Skeletal muscle tissue (tissue), 4 donors: Measurements from ENCODE around the gene APOBEC3G. TPM values are rescaled to one million over a fixed set of nuclear protein-coding genes. Genes with fewer than 3 reads are reported as not detected.

Source experiments
- H3K27ac ChIP-seq: one replicate; pipeline ENCODE4 v1.7.0; 2013; ENCODE audit warnings: mild to moderate bottlenecking, low read depth, low read length, inconsistent platforms
- H3K27me3 ChIP-seq, 3 donors: one replicate each; pipeline ENCODE4 v1.7.0; 2013; ENCODE audit warnings: low read length in 3 of 3; ENCODE audit not compliant: control insufficient read depth in 3 of 3, insufficient read depth in 3 of 3
- H3K36me3 ChIP-seq, 3 donors: one replicate each; pipeline ENCODE4 v1.7.0; 2013; ENCODE audit warnings: low read length in 3 of 3; ENCODE audit not compliant: control insufficient read depth in 3 of 3, insufficient read depth in 3 of 3
- H3K4me1 ChIP-seq, 3 donors: one replicate each; pipeline ENCODE4 v1.7.0; 2013; ENCODE audit warnings: low read length in 3 of 3, mild to moderate bottlenecking in 3 of 3; ENCODE audit not compliant: control insufficient read depth in 3 of 3, insufficient read depth in 3 of 3
- H3K4me3 ChIP-seq, 3 donors: one replicate each; pipeline ENCODE4 v1.7.0; 2013; ENCODE audit warnings: low read length in 3 of 3
- H3K9ac ChIP-seq, 3 donors: one replicate each; pipeline ENCODE4 v1.7.0; 2013; ENCODE audit warnings: low read length in 3 of 3, mild to moderate bottlenecking in 3 of 3, moderate library complexity in 2 of 3, low read depth in 1 of 3
- H3K9me3 ChIP-seq, 3 donors: one replicate each; pipeline ENCODE4 v1.7.0; 2013; ENCODE audit warnings: low read length in 3 of 3; ENCODE audit not compliant: control insufficient read depth in 3 of 3
- total RNA-seq: library from RNA; depleted of rRNA; stranded (reverse); fragments of >200 nt; gene quantifications from one replicate; pipeline ENCODE4 v1.2.3, GENCODE V29; 2014
- donor health status: Osteomylitis.

Gene APOBEC3G
- total RNA-seq, 1 donor from 2014 or later: 6.3 TPM

DNA sequence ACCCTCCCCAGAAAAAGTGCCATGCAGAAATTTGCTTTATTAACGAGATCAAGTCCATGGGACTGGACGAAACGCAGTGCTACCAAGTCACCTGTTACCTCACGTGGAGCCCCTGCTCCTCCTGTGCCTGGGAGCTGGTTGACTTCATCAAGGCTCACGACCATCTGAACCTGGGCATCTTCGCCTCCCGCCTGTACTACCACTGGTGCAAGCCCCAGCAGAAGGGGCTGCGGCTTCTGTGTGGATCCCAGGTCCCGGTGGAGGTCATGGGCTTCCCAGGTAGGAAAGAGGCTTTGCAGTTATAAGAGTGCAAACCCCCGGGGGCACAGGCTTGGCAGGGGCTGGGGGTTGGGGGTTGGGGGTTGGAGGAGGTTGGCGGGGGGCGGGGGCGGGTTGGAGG is 24.2 kb downstream of the APOBEC3G start:
- Histone ChIP-seq H3K9ac (no peak overlapping the region), H3K27ac (no peak overlapping the region), H3K36me3 (no peaks in the 10 kb centered on the region), H3K4me1 (peaks cover 0 to 7% (median 2%) of the 10 kb centered on the region in 3 donors), H3K27me3 (peaks cover 0 to 13% (median 0%) of the 10 kb centered on the region in 3 donors), H3K9me3 (no peaks in the 10 kb centered on the region), H3K4me3 (no peak overlapping the region)

DNA sequence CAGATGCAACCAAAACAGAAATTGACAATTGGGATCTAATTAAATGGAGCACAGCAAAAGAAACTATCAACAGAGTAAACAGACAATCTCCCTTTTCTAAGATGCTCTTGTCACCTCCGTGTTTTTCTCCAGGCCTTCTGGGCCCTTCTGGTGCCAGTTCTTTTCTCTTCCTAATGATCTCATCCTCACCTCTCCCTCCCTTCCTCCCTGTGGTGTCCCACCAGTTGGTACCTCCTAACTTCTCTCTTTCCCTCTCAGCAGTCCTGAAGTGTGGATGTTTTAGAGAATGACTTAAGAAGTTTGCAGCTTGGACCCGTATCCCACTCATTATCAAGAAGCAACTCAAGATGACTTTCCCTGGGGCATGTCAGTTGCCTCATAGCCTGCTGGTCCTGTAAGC is 26.4 kb downstream of the APOBEC3G start:
- no peak overlapping the region for H3K27ac ChIP-seq
- no peaks in the 10 kb centered on the region for H3K9me3 ChIP-seq
- H3K4me3 ChIP-seq: no peak overlapping the region
- H3K36me3 ChIP-seq: no peaks in the 10 kb centered on the region
- no peaks in the 10 kb centered on the region for H3K4me1 ChIP-seq
- no peak overlapping the region for H3K9ac ChIP-seq
- peaks cover 0 to 13% (median 0%) of the 10 kb centered on the region in 3 donors for H3K27me3 ChIP-seq

DNA sequence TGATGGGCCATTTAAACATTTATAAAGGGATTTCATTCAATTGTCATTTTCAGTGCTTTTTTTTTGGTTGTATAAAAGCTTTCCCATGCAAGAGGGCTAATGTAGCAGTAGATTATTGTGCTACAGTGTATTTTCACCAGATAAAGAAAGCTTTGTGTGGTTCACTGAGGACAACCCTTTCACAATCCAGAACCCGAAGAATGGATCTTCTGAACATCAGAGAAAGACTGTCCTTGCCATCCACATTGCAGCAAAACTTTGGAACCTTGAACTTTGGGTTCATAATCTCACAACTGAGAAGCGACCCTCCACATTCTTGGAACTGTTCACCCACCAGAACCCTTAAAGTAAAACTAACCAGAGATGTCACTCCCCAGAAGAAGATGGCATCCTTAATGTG is 29.3 kb downstream of the APOBEC3G start:
- H3K9ac ChIP-seq: no peak overlapping the region

DNA sequence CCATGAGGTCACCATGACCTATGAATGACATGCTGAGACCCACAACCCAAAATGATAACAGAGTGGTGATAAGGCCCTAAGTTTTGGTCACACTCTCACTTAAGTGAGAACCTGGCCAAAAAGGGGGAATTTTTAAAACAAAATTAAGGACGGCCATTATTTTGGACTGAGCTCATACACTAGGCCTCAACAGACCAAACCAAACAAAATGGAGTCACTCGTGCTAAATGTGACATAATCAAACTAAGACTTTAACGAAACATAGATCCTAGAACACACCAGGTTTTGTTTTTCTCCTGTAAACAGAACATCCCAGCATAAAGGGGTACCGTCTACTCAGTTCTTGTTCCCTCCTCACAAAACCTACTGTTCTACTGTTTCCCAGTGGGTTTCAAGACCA is 31.4 kb downstream of the APOBEC3G start:
- H3K27me3 ChIP-seq: peaks cover 5 to 9% (median 5%) of the 10 kb centered on the region in 3 donors
- no peaks in the 10 kb centered on the region for H3K9me3 ChIP-seq
- no peaks in the 10 kb centered on the region for H3K4me1 ChIP-seq
- no peaks in the 10 kb centered on the region for H3K36me3 ChIP-seq
- no peak overlapping the region for H3K27ac ChIP-seq
- H3K9ac ChIP-seq: no peak overlapping the region
- H3K4me3 ChIP-seq: no peak overlapping the region

More for the DNA sequence above, 29.3 kb downstream of the APOBEC3G start:
- Histone ChIP-seq H3K27ac (no peak overlapping the region), H3K36me3 (no peaks in the 10 kb centered on the region), H3K27me3 (peaks cover 3 to 13% (median 5%) of the 10 kb centered on the region in 3 donors), H3K4me3 (no peak overlapping the region), H3K9me3 (no peaks in the 10 kb centered on the region), H3K4me1 (no peaks in the 10 kb centered on the region)

DNA sequence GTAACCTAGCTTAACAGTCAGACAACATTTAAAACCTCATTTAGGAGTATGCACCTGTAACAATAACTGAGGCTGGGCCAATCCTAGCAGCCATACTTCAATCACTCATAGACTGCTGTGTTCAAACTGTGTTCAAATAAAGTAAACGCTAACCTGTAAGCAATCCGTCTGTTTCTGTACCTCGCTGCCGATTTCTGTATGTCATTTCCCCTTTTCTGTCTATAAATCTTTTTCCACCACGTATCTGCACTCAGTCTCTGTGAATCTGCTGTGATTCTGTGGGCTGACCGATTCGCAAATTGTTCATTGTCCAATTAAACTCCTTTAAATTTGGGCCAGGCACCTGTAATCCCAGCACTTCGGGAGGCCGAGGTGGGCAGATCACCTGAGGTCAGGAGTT is 32.3 kb downstream of the APOBEC3G start:
- no peak overlapping the region for H3K4me3 ChIP-seq
- peaks cover 5 to 16% (median 7%) of the 10 kb centered on the region in 3 donors for H3K27me3 ChIP-seq
- no peaks in the 10 kb centered on the region for H3K4me1 ChIP-seq
- no peak overlapping the region for H3K9ac ChIP-seq
- H3K36me3 ChIP-seq: no peaks in the 10 kb centered on the region
- no peak overlapping the region for H3K27ac ChIP-seq
- H3K9me3 ChIP-seq: no peaks in the 10 kb centered on the region

DNA sequence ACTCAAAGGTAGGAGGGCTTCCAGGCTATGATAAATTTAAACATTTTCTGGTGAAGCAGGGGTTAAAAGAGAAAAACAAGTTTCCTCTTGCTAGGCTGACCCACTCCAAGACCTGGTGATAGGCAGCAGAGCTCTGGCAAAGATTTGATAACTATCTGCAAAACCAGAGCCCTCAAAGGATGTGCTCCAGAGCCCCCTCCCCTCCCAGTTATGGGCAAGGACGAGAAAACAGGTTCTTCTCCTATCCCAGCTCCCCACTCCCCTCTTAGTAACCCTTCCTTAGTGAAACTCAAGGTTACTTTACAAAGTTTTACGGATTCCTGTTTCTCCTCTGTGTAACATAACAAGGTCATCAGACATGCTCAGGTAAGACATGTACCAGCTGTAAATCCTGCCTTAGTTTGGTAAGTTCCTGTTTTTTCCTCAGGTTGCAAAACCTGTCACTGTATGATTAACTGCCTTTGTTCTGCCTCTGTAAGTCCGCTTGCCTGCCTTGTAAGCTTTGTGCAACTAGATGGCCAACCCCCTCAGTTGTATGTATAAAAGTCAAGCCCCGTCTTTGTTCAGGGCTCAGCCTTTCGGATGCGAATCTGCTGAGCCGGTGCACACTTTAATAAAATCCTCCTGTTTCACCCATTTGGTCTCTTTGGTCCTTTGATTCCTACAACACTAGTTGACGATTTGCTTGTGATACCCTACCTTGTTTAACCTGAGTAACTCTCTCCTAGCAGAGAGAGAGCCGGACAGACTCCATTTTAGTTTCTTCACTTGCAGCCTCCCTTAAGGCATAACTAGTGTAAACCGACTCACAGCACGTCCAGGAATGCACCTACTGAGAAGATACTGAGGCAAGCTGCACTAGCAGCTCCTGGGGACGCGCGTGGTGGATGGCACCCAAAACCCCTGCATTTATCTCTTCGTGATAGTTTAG is 33.8 kb downstream of the APOBEC3G start:
- Histone ChIP-seq H3K4me1 (no peaks in the 10 kb centered on the region), H3K36me3 (no peaks in the 10 kb centered on the region), H3K27me3 (peaks cover 14 to 16% (median 16%) of the 10 kb centered on the region in 3 donors), H3K9ac (no peak overlapping the region), H3K27ac (no peak overlapping the region), H3K4me3 (no peak overlapping the region), H3K9me3 (no peaks in the 10 kb centered on the region)

DNA sequence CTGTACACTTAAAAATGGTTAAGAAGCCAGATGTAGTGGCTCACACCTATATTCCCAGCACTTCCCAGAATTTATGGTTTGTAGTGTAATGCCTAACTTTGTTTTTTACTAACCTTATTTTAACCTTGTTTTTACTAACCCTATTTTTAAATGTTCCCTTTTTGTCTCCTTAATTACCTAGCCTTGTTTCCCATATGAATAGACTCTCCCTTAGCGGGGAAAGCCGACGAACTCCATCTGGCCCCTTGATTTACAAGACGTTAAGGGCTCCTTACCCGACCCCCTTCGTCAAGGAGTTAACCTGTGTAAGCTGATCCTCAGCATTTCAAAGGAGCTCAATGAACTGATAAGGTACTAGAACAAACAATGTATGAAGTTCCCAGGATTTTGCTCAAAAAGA is 37.0 kb downstream of the APOBEC3G start:
- peaks cover 17 to 30% (median 19%) of the 10 kb centered on the region in 3 donors for H3K27me3 ChIP-seq
- no peak overlapping the region for H3K27ac ChIP-seq
- H3K9me3 ChIP-seq: no peaks in the 10 kb centered on the region
- H3K9ac ChIP-seq: no peak overlapping the region
- H3K4me3 ChIP-seq: no peak overlapping the region
- no peaks in the 10 kb centered on the region for H3K4me1 ChIP-seq
- H3K36me3 ChIP-seq: no peaks in the 10 kb centered on the region

DNA sequence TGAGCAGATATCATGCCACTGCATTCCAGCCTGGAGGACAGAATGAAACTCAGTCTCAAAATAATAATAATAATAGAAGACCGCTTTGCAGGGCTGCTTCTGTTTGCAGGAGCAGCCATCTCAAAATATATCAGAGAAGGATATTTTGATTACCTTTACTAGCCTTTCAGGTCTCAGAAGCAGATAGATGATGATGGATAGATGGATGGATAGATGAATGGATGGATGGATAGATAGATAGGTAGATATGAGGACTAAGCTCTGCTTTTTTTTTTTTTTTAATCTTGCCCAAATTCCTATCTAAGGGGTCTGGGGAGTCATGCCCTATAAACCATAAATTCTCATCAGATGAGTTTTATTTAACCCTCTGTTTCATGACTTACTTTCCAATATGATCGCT is 38.5 kb downstream of the APOBEC3G start:
- no peaks in the 10 kb centered on the region for H3K36me3 ChIP-seq
- peaks cover 13 to 29% (median 15%) of the 10 kb centered on the region in 3 donors for H3K27me3 ChIP-seq
- H3K27ac ChIP-seq: no peak overlapping the region
- H3K4me1 ChIP-seq: no peaks in the 10 kb centered on the region
- no peak overlapping the region for H3K4me3 ChIP-seq
- no peak overlapping the region for H3K9ac ChIP-seq
- no peaks in the 10 kb centered on the region for H3K9me3 ChIP-seq

DNA sequence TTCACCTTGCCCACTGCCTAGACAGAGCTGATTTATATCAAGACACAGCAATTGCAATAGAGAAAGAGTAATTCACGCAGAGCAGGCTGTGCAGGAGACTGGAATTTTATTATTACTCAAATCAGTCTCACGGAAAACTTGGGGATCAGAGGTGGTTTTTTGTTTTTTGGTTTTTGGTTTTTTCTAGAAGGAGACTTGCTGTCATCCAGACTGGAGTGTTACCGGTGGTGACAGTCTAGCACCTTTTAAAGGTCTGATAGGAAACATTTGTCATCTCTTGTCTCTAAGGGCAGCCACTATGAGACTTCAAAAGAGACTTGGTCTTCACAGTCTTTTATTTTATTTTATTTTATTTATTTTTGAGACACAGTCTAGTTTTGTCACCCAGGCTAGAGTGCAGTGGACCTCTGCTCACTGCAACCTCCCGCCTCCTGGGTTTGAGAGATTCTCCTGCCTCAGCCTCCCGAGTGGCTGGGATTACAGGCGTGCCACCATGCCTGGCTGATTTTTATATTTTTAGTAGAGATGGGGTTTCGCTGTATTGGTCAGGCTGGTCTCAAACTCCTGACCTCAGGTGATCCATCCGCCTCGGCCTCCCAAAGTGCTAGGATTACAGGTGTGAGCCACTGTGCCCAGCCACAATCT is 39.0 kb downstream of the APOBEC3G start:
- H3K27me3 ChIP-seq: peaks cover 11 to 27% (median 12%) of the 10 kb centered on the region in 3 donors

DNA sequence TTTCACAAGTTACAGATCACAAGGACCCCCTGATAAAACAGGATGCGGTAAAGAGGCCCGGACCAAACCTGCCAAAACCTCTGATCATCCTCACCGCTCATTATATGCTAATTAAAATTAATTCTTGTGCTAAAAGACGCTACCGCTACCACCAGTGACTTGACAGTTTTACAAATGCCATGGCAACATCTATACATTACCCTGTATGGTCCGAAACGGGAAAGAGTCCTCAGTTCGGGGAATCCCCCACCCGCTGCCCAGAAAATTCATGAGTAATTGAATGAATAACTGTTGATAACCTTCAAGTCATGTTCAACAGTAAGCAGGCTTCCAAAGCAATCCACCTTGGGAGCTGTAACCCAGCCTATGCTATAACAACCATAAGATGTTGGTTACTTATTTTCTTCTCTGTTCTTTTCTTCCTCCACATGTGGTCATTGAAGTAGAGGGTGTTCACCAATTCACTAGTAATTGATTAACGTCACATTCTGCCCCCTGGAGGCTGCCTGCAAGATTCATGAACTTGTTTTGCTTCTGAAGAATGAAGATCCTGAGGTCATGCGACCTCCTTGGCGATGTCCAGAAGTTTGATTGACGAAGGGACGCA is 40.6 kb downstream of the APOBEC3G start:
- no peak overlapping the region for H3K9ac ChIP-seq
- H3K4me3 ChIP-seq: no peak overlapping the region
- no peak overlapping the region for H3K27ac ChIP-seq
- H3K36me3 ChIP-seq: no peaks in the 10 kb centered on the region
- H3K27me3 ChIP-seq: peaks cover 11 to 27% (median 12%) of the 10 kb centered on the region in 3 donors
- no peaks in the 10 kb centered on the region for H3K4me1 ChIP-seq
- H3K9me3 ChIP-seq: no peaks in the 10 kb centered on the region

More for the DNA sequence above, 39.0 kb downstream of the APOBEC3G start:
- Histone ChIP-seq H3K9ac (no peak overlapping the region), H3K4me3 (no peak overlapping the region), H3K4me1 (no peaks in the 10 kb centered on the region), H3K9me3 (no peaks in the 10 kb centered on the region), H3K36me3 (no peaks in the 10 kb centered on the region), H3K27ac (no peak overlapping the region)
